ENCODE measurements around the gene PROB1.

DNA sequence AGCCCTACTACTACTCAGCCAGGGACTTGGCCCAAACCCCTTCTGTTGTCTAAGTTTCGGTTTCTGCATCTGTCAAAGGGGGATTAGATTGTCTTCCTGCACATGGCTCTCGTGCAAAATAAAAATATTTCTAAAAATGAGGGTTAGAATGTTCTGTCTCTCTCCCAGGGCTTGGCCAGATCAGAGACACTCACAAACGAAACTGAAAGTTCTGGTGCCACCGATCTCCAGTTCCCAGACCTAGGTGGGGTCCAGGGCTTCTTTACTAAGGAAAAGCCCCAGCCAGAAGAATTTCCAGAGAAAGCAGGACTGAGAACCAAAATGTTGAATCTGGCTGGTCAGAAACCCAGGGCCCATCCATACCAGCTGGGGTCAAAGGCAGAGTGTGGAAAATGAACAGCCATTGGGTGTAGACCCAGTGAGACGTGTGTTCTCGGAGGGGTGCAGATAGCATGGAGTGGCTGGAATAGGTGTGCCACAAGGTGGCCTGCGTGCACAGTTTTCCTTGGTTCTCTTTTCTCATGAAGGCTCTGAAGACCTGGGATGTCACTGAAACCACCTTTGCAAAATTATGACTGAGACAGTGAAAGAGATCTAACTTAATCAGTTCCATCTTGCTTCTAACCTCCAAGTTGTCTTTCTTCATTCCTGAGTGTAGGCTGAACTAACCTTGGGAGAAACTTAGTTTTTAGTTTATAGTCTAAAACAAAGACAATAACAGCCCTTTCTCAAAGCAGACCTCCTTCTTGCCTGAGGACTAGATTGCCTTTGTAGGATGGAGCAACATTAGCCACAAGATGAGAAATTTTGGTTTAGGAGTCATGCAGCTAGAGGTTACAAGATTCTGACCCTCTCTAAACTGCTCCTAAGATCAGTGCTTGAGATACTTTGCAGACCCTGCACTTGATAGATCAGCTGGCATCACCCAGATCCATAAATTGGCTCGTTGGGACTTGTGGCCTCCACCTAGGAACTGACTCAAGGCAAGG, 9.5 kb downstream of the PROB1 start:
- TF ChIP-seq, protein P1, sequence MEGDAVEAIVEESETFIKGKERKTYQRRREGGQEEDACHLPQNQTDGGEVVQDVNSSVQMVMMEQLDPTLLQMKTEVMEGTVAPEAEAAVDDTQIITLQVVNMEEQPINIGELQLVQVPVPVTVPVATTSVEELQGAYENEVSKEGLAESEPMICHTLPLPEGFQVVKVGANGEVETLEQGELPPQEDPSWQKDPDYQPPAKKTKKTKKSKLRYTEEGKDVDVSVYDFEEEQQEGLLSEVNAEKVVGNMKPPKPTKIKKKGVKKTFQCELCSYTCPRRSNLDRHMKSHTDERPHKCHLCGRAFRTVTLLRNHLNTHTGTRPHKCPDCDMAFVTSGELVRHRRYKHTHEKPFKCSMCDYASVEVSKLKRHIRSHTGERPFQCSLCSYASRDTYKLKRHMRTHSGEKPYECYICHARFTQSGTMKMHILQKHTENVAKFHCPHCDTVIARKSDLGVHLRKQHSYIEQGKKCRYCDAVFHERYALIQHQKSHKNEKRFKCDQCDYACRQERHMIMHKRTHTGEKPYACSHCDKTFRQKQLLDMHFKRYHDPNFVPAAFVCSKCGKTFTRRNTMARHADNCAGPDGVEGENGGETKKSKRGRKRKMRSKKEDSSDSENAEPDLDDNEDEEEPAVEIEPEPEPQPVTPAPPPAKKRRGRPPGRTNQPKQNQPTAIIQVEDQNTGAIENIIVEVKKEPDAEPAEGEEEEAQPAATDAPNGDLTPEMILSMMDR (conservative IDR thresholded peaks at IDR 0.05; ENCODE audit: low read depth, low read length): peak; percentile 34; the same call in 1 of the 2 replicates
- no peak for TF ChIP-seq EZH2 (IDR thresholded peaks at IDR 0.05; ENCODE audit: low read length, unreplicated experiment)
